Hepatocyte (in vitro differentiated cells): ENCODE results near the gene MINDY4. TPM values are rescaled to one million over a fixed set of nuclear protein-coding genes. Genes with fewer than 3 reads are reported as not detected.

Experiments used
- DNase-seq: peaks from one replicate; pipeline ENCODE4 v3.0.0-alpha.2; 2016; ENCODE audit warnings: low spot score
- H2AFZ ChIP-seq: fragments of 200-600 bp; sonication (generic); 2 replicates; pipeline ENCODE4 v1.6.0; 2016; ENCODE audit warnings: antibody characterized with exemption, mild to moderate bottlenecking
- H3K27ac ChIP-seq: fragments of 200-600 bp; sonication (generic); 2 replicates; pipeline ENCODE4 v1.5.1; 2016; ENCODE audit warnings: mild to moderate bottlenecking
- H3K27me3 ChIP-seq: fragments of 200-600 bp; sonication (generic); 2 replicates; pipeline ENCODE4 v1.6.1; 2016
- H3K36me3 ChIP-seq: fragments of 200-600 bp; sonication (generic); replicated peaks from 2 replicates; pipeline ENCODE4 v1.5.1; 2016; ENCODE audit warnings: low read depth; ENCODE audit not compliant: insufficient read depth
- H3K4me1 ChIP-seq: fragments of 200-600 bp; sonication (generic); 2 replicates; pipeline ENCODE4 v1.5.1; 2016; ENCODE audit warnings: mild to moderate bottlenecking, moderate library complexity; ENCODE audit not compliant: insufficient read depth
- H3K4me2 ChIP-seq: fragments of 200-600 bp; sonication (generic); 2 replicates; pipeline ENCODE4 v1.6.0; 2016
- H3K4me3 ChIP-seq: fragments of 200-600 bp; sonication (generic); 2 replicates; pipeline ENCODE4 v1.5.1; 2016; ENCODE audit warnings: mild to moderate bottlenecking
- H3K79me2 ChIP-seq: fragments of 200-600 bp; sonication (generic); 2 replicates; pipeline ENCODE4 v1.6.0; 2017; ENCODE audit warnings: mild to moderate bottlenecking
- H3K9me2 ChIP-seq: fragments of 200-600 bp; sonication (generic); replicated peaks from 2 replicates; pipeline ENCODE4 v1.6.0; 2017; ENCODE audit warnings: mild to moderate bottlenecking; ENCODE audit not compliant: insufficient read depth
- H3K9me3 ChIP-seq: fragments of 200-600 bp; sonication (generic); 2 replicates; pipeline ENCODE4 v1.5.1; 2016; ENCODE audit warnings: low read depth, mild to moderate bottlenecking
- H4K20me1 ChIP-seq: fragments of 200-600 bp; sonication (generic); 2 replicates; pipeline ENCODE4 v1.6.0; 2016; ENCODE audit warnings: mild to moderate bottlenecking; ENCODE audit not compliant: insufficient read depth, poor library complexity, severe bottlenecking
- EZH2 ChIP-seq: fragments of 200-600 bp; sonication (generic); IDR thresholded peaks from 2 replicates; pipeline ENCODE4 v1.6.1; 2016; ENCODE audit warnings: antibody characterized with exemption, mild to moderate bottlenecking, borderline replicate concordance
- EZH2phosphoT487 ChIP-seq: fragments of 200-600 bp; sonication (generic); IDR thresholded peaks from one replicate; pipeline ENCODE4 v1.6.1; 2018; ENCODE audit warnings: antibody characterized with exemption, mild to moderate bottlenecking, low read depth, moderate library complexity; ENCODE audit not compliant: unreplicated experiment, severe bottlenecking
- WGBS: methylation state at CpG from one replicate; pipeline ENCODE4 v1.1.6; 2016; ENCODE audit warnings: low lambda C conversion rate; ENCODE audit errors: missing lambda C conversion rate; 5-methylcytosine and 5-hydroxymethylcytosine counted together
- polyA plus RNA-seq: library from polyadenylated mRNA; unstranded; fragments of >200 nt; fragmentation: Nextera tagmentation; extraction: Ambion mirVana; gene quantifications from 2 replicates; pipeline ENCODE4 v1.2.1, GENCODE V29; 2016
- total RNA-seq: library from RNA; depleted of rRNA; stranded (reverse); fragments of >200 nt; gene quantifications from 2 replicates; pipeline ENCODE4 v1.2.3, GENCODE V29; 2014
- TF ChIP-seq, protein P1 (sequence below): fragments of 200-600 bp; sonication (generic); IDR thresholded peaks from 2 replicates; pipeline ENCODE4 v1.5.1; 2016; ENCODE audit warnings: antibody characterized with exemption, mild to moderate bottlenecking; ENCODE audit not compliant: poor library complexity

MINDY4 gene
- total and polyA plus RNA-seq, 2 experiments from 2014 or later = 4.4 to 6.3 TPM

DNA sequence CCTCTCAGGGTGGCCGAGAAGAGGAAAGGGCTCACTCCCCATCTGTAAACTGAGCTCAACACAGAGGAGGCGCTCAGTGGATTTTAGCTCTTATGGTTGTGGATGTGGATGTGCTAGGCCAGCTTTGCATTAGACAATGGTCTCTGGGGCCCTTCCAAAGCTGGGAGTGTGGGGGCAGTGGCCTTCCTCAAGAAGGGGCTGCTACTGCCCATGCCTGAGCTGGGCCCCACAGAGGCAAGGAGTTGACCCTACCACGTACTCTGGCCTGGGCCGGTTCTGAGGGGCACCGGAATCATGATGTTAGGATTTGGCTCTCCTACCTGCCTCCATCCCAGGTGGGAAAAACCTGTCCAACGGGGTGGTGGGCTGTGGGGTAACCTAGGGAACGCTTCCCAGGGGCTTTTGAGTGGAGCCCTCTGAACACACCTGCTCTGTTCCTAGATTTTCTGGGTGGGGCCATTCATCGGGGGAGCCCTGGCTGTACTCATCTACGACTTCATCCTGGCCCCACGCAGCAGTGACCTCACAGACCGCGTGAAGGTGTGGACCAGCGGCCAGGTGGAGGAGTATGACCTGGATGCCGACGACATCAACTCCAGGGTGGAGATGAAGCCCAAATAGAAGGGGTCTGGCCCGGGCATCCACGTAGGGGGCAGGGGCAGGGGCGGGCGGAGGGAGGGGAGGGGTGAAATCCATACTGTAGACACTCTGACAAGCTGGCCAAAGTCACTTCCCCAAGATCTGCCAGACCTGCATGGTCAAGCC, 152.0 kb downstream of the MINDY4 start:
- TF ChIP-seq, protein P1, sequence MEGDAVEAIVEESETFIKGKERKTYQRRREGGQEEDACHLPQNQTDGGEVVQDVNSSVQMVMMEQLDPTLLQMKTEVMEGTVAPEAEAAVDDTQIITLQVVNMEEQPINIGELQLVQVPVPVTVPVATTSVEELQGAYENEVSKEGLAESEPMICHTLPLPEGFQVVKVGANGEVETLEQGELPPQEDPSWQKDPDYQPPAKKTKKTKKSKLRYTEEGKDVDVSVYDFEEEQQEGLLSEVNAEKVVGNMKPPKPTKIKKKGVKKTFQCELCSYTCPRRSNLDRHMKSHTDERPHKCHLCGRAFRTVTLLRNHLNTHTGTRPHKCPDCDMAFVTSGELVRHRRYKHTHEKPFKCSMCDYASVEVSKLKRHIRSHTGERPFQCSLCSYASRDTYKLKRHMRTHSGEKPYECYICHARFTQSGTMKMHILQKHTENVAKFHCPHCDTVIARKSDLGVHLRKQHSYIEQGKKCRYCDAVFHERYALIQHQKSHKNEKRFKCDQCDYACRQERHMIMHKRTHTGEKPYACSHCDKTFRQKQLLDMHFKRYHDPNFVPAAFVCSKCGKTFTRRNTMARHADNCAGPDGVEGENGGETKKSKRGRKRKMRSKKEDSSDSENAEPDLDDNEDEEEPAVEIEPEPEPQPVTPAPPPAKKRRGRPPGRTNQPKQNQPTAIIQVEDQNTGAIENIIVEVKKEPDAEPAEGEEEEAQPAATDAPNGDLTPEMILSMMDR = no peak
- TF ChIP-seq EZH2phosphoT487 (no peak), EZH2 (no peak)
- no peak for DNase-seq
- Histone ChIP-seq H3K4me2 (no peak overlapping the region), H3K36me3 (no peaks in the 10 kb centered on the region), H3K9me2 (no peaks in the 10 kb centered on the region), H3K79me2 (no peaks in the 10 kb centered on the region), H3K9me3 (no peaks in the 10 kb centered on the region), H3K4me3 (no peak overlapping the region), H3K27me3 (no peaks in the 10 kb centered on the region), H3K27ac (no peak overlapping the region), H2AFZ (no peak overlapping the region), H4K20me1 (no peaks in the 10 kb centered on the region), H3K4me1 (peaks cover 3% of the 10 kb centered on the region)
- 92% methylated on average over 16 of the region's 19 CpGs for WGBS

DNA sequence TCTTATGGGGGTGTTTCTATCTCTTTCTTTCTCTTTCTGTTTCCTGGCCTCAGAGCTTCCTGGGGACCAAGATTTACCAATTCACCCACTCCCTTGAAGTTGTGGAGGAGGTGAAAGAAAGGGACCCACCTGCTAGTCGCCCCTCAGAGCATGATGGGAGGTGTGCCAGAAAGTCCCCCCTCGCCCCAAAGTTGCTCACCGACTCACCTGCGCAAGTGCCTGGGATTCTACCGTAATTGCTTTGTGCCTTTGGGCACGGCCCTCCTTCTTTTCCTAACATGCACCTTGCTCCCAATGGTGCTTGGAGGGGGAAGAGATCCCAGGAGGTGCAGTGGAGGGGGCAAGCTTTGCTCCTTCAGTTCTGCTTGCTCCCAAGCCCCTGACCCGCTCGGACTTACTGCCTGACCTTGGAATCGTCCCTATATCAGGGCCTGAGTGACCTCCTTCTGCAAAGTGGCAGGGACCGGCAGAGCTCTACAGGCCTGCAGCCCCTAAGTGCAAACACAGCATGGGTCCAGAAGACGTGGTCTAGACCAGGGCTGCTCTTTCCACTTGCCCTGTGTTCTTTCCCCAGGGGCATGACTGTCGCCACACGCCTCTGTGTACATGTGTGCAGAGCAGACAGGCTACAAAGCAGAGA, 152.7 kb downstream of the MINDY4 start:
- WGBS = 90% methylated on average over 13 of the region's 13 CpGs
- Histone ChIP-seq H3K36me3 (no peaks in the 10 kb centered on the region), H3K79me2 (no peaks in the 10 kb centered on the region), H3K9me3 (no peaks in the 10 kb centered on the region), H3K4me3 (no peak overlapping the region), H2AFZ (no peak overlapping the region), H3K4me1 (peaks cover 3% of the 10 kb centered on the region), H3K4me2 (no peak overlapping the region), H3K9me2 (no peaks in the 10 kb centered on the region), H3K27me3 (no peaks in the 10 kb centered on the region), H3K27ac (no peak overlapping the region), H4K20me1 (no peaks in the 10 kb centered on the region)
- TF ChIP-seq EZH2 = no peak
- TF ChIP-seq EZH2phosphoT487 = no peak
- TF ChIP-seq, protein P1 = no peak
- DNase-seq = no peak

DNA sequence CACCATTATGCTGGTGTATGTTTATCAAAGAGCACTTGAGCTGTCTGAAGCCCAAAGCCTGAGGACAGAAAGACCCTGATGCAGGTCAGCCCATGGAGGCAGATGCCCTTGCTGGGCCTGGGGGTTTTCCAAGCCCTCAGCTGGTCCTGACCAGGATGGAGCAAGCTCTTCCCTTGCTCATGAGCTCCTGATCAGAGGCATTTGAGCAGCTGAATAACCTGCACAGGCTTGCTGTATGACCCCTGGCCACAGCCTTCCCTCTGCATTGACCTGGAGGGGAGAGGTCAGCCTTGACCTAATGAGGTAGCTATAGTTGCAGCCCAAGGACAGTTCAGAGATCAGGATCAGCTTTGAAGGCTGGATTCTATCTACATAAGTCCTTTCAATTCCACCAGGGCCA, 153.4 kb downstream of the MINDY4 start:
- Histone ChIP-seq H2AFZ (no peak overlapping the region), H3K9me3 (no peaks in the 10 kb centered on the region), H3K27me3 (no peaks in the 10 kb centered on the region), H3K36me3 (no peaks in the 10 kb centered on the region), H3K27ac (no peak overlapping the region), H3K4me1 (peaks cover 3% of the 10 kb centered on the region), H3K4me2 (no peak overlapping the region), H4K20me1 (no peaks in the 10 kb centered on the region), H3K9me2 (no peaks in the 10 kb centered on the region), H3K79me2 (no peaks in the 10 kb centered on the region), H3K4me3 (no peak overlapping the region)
- no peak for TF ChIP-seq EZH2
- TF ChIP-seq, protein P1 = no peak
- no peak for DNase-seq
